Right ventricle myocardium inferior (tissue), 1 donor: Measurements from ENCODE around the gene LRRC37A. TPM values are rescaled to one million over a fixed set of nuclear protein-coding genes. Genes with fewer than 3 reads are reported as not detected.
"Not testable (repeated sequence)": the region's sequence is repeated elsewhere in the genome, so short reads cannot be mapped to it uniquely, and the experiment has no call there.

Source experiments
- ATAC-seq: fragments of 200-7000 bp; cut with Tn5 transposase; one replicate; pipeline ENCODE4 v1.9.1; 2020; ENCODE audit warnings: mild to moderate bottlenecking, moderate library complexity
- DNase-seq: peaks from one replicate; pipeline ENCODE4 v3.0.0; 2021; ENCODE audit errors: missing footprints
- intact Hi-C: fragments of 100-400 bp; cut with DNase I; formaldehyde crosslinking; loops from one replicate; pipeline ENCODE4 v1.11.0; 2022
- total RNA-seq: library from RNA; stranded (reverse); fragmentation: NEBNext Ultra II Directional; extraction: Animal tissue kit (Norgen Biotek cat#: 25700); gene quantifications from one replicate; pipeline ENCODE4 v1.2.1, GENCODE V29; 2021
- donor health status: DM: no; HTN: yes; CAD: no; lungs with severe emphysema.

Gene LRRC37A
- total RNA-seq, 1 donor from 2014 or later, result 1.1 TPM

- not testable (repeated sequence) for DNase-seq, ATAC-seq
- intact Hi-C loops, result loop anchor here (10.0 kb wide), 1 partner anchor 280 kb away; no protein-coding TSS in a partner anchor
Observed at GRCh38 chr17:46284467-46284866, 10.5 kb upstream of the LRRC37A start.

- not testable (repeated sequence) for ATAC-seq, DNase-seq
- intact Hi-C loops, result loop anchor here (10.0 kb wide), 1 partner anchor 281 kb away; no protein-coding TSS in a partner anchor
Observed at GRCh38 chr17:46285500-46285899, 9.4 kb upstream of the LRRC37A start.

GRCh38 chr17:46286764-46287221 lies 8.1 kb upstream of the LRRC37A start:
- intact Hi-C loops, result loop anchor here (10.0 kb wide), 1 partner anchor 282 kb away; no protein-coding TSS in a partner anchor
- ATAC-seq, result peak; percentile 78
- not testable (repeated sequence) for DNase-seq

- ATAC-seq, DNase-seq: not testable (repeated sequence)
- intact Hi-C loops, result loop anchor here (10.0 kb wide), 1 partner anchor 283 kb away; no protein-coding TSS in a partner anchor
Observed at GRCh38 chr17:46287587-46287986, 7.3 kb upstream of the LRRC37A start.

GRCh38 chr17:46290906-46291546 lies 3.9 kb upstream of the LRRC37A start:
- intact Hi-C loops, ATAC-seq: not testable (repeated sequence)

GRCh38 chr17:46291618-46292017 lies 3.3 kb upstream of the LRRC37A start:
- DNase-seq, intact Hi-C loops, ATAC-seq: not testable (repeated sequence)

More at GRCh38 chr17:46290906-46291546, 3.9 kb upstream of the LRRC37A start:
- DNase-seq, result not testable (repeated sequence)

- ATAC-seq, DNase-seq, intact Hi-C loops: not testable (repeated sequence)
Observed at GRCh38 chr17:46341220-46341619, 46.3 kb downstream of the LRRC37A start.

- intact Hi-C loops, DNase-seq: not testable (repeated sequence)
- ATAC-seq, result peak; percentile 86
Observed at GRCh38 chr17:46342131-46342530, 47.2 kb downstream of the LRRC37A start.

GRCh38 chr17:46348345-46348744 lies 53.4 kb downstream of the LRRC37A start:
- DNase-seq, intact Hi-C loops, ATAC-seq: not testable (repeated sequence)

GRCh38 chr17:46349060-46349459 lies 54.1 kb downstream of the LRRC37A start:
- DNase-seq, intact Hi-C loops, ATAC-seq: not testable (repeated sequence)

- ATAC-seq, intact Hi-C loops, DNase-seq: not testable (repeated sequence)
Observed at GRCh38 chr17:46353856-46354255, 58.9 kb downstream of the LRRC37A start.

GRCh38 chr17:46361145-46361735 lies 66.3 kb downstream of the LRRC37A start:
- ATAC-seq, result peak; percentile 11
- DNase-seq, intact Hi-C loops: not testable (repeated sequence)

GRCh38 chr17:46361755-46362154 lies 66.8 kb downstream of the LRRC37A start, which contains the start of gene ARL17B:
TSS of gene ARL17B (minus strand) at chr17:46361766. CDS start at chr17:46358397, 3,369 bp downstream.
- peak; percentile 95 for DNase-seq
- peak; percentile 99 for ATAC-seq
- intact Hi-C loops, result not testable (repeated sequence)

GRCh38 chr17:46367520-46367919 lies 72.6 kb downstream of the LRRC37A start:
- intact Hi-C loops, ATAC-seq, DNase-seq: not testable (repeated sequence)

GRCh38 chr17:46372236-46373229 lies 77.6 kb downstream of the LRRC37A start:
- intact Hi-C loops, DNase-seq: not testable (repeated sequence)
- ATAC-seq, result peak; percentile 98

- intact Hi-C loops, DNase-seq: not testable (repeated sequence)
- ATAC-seq, result peak; percentile 63
Observed at GRCh38 chr17:46373418-46373817, 78.5 kb downstream of the LRRC37A start.

GRCh38 chr17:46383118-46383517 lies 88.2 kb downstream of the LRRC37A start:
- ATAC-seq, intact Hi-C loops, DNase-seq: not testable (repeated sequence)

- DNase-seq, intact Hi-C loops, ATAC-seq: not testable (repeated sequence)
Observed at GRCh38 chr17:46385491-46385890, 90.6 kb downstream of the LRRC37A start.
